IMR-90 (cell line): Measurements from ENCODE around the gene NSUN7. TPM values are rescaled to one million over a fixed set of nuclear protein-coding genes. Genes with fewer than 3 reads are reported as not detected.

Experiments
- ATAC-seq: fragments of 200-7000 bp; cut with Tn5 transposase; 2 replicates; pipeline ENCODE4 v1.9.1; 2020; ENCODE audit warnings: low read depth, mild to moderate bottlenecking, moderate library complexity
- BruUV-seq: library from RNA; stranded (reverse); fragments of 400-500 nt; replicated peaks from 2 replicates; lab custom pipeline; 2021; lab: Mats Ljungman, UMichigan
- CTCF ChIA-PET: fragments of 300-600 bp; formaldehyde crosslinking; extraction: SDS; loops from one replicate; lab custom pipeline; 2021; ENCODE audit warnings: antibody characterized with exemption; lab: Yijun Ruan, JAX
- POLR2A ChIA-PET: fragments of 300-600 bp; sonication (Branson Sonifier 250); formaldehyde crosslinking; loops from one replicate; lab custom pipeline; 2022; ENCODE audit warnings: antibody characterized with exemption; ENCODE audit not compliant: unreplicated experiment; lab: Charles Lee
- DNase-seq: peaks from one replicate; pipeline ENCODE4 v3.0.0; 2013
- H2AFZ ChIP-seq: replicated peaks from 2 replicates; pipeline ENCODE3; 2013; ENCODE audit warnings: low read length, mild to moderate bottlenecking; ENCODE audit not compliant: poor library complexity
- H2AK5ac ChIP-seq: 2 replicates; pipeline ENCODE4 v1.6.1; 2013; ENCODE audit warnings: low read depth, low read length, inconsistent platforms
- H2AK9ac ChIP-seq: replicated peaks from 2 replicates; pipeline ENCODE3; 2013; ENCODE audit warnings: mild to moderate bottlenecking, low read depth, low read length, moderate library complexity; ENCODE audit not compliant: poor library complexity
- H2BK120ac ChIP-seq: 2 replicates; pipeline ENCODE4 v1.6.1; 2013; ENCODE audit warnings: low read depth, low read length, inconsistent platforms
- H2BK15ac ChIP-seq: 3 replicates; pipeline ENCODE4 v1.6.1; 2013; ENCODE audit warnings: low read depth, low read length, inconsistent platforms
- H2BK20ac ChIP-seq: 2 replicates; pipeline ENCODE4 v1.6.1; 2013; ENCODE audit warnings: low read depth, mild to moderate bottlenecking, inconsistent platforms, low read length, moderate library complexity
- H2BK5ac ChIP-seq: 2 replicates; pipeline ENCODE4 v1.6.1; 2013; ENCODE audit warnings: mild to moderate bottlenecking, low read depth, low read length, inconsistent platforms; ENCODE audit not compliant: poor library complexity, severe bottlenecking
- H3K14ac ChIP-seq: replicated peaks from 2 replicates; pipeline ENCODE4 v1.6.1; 2013; ENCODE audit warnings: low read depth, low read length, inconsistent platforms
- H3K18ac ChIP-seq: 2 replicates; pipeline ENCODE4 v1.6.1; 2013; ENCODE audit warnings: low read depth, low read length, control low read depth
- H3K23ac ChIP-seq: 2 replicates; pipeline ENCODE4 v1.6.1; 2013; ENCODE audit warnings: low read depth, low read length, inconsistent platforms
- H3K27ac ChIP-seq: 2 replicates; pipeline ENCODE4 v1.5.1; 2013; ENCODE audit warnings: mild to moderate bottlenecking, control low read depth, low read length; ENCODE audit not compliant: insufficient read depth
- H3K27me3 ChIP-seq: 2 replicates; pipeline ENCODE4 v1.6.1; 2013; ENCODE audit warnings: low read length; ENCODE audit not compliant: control insufficient read depth, insufficient read depth
- H3K36me3 ChIP-seq: 2 replicates; pipeline ENCODE4 v1.6.1; 2013; ENCODE audit warnings: low read length, mixed read lengths; ENCODE audit not compliant: control insufficient read depth, insufficient read depth
- H3K4ac ChIP-seq: 2 replicates; pipeline ENCODE4 v1.6.1; 2013; ENCODE audit warnings: low read depth, low read length, inconsistent platforms
- H3K4me1 ChIP-seq: 2 replicates; pipeline ENCODE4 v1.6.1; 2013; ENCODE audit warnings: low read length, mixed read lengths; ENCODE audit not compliant: control insufficient read depth, insufficient read depth
- H3K4me2 ChIP-seq: 2 replicates; pipeline ENCODE4 v1.6.1; 2013; ENCODE audit warnings: low read depth, mild to moderate bottlenecking, control low read depth, low read length, moderate library complexity
- H3K4me3 ChIP-seq: 2 replicates; pipeline ENCODE4 v1.5.1; 2013; ENCODE audit warnings: low read depth, mild to moderate bottlenecking, control low read depth, low read length, moderate library complexity; ENCODE audit not compliant: insufficient read depth
- H3K56ac ChIP-seq: 2 replicates; pipeline ENCODE4 v1.6.1; 2013; ENCODE audit warnings: low read length, inconsistent platforms; ENCODE audit not compliant: insufficient read depth; ENCODE audit errors: extremely low read depth
- H3K79me1 ChIP-seq, 2 experiments: 2 replicates each; pipeline ENCODE4 v1.6.1; 2013; ENCODE audit warnings: low read length in 2 of 2, inconsistent platforms in 1 of 2, low read depth in 1 of 2
- H3K9ac ChIP-seq: 2 replicates; pipeline ENCODE4 v1.6.1; 2013; ENCODE audit warnings: low read depth, low read length, control low read depth
- H3K9me1 ChIP-seq: 2 replicates; pipeline ENCODE4 v1.6.1; 2013; ENCODE audit warnings: low read length, inconsistent platforms; ENCODE audit not compliant: insufficient read depth
- H3K9me3 ChIP-seq: 2 replicates; pipeline ENCODE4 v1.6.1; 2013; ENCODE audit warnings: low read length; ENCODE audit not compliant: control insufficient read depth, insufficient read depth
- H4K20me1 ChIP-seq: 2 replicates; pipeline ENCODE4 v1.6.1; 2013; ENCODE audit warnings: low read length, inconsistent platforms; ENCODE audit not compliant: insufficient read depth
- H4K5ac ChIP-seq: 2 replicates; pipeline ENCODE4 v1.6.1; 2013; ENCODE audit warnings: mild to moderate bottlenecking, low read depth, low read length, control low read depth
- H4K8ac ChIP-seq, 2 experiments: 2 replicates each; pipeline ENCODE4 v1.6.1; 2013; ENCODE audit warnings: low read depth in 2 of 2, low read length in 2 of 2, control low read depth in 1 of 2, inconsistent platforms in 1 of 2
- H4K91ac ChIP-seq: 2 replicates; pipeline ENCODE4 v1.6.1; 2013; ENCODE audit warnings: low read depth, low read length, inconsistent platforms; ENCODE audit not compliant: insufficient read depth
- BHLHE40 ChIP-seq: fragments of 150-350 bp; IDR thresholded peaks from 2 replicates; pipeline ENCODE4 v1.6.1; 2016; ENCODE audit warnings: mild to moderate bottlenecking, low read depth, low read length
- CEBPB ChIP-seq: IDR thresholded peaks from 2 replicates; pipeline ENCODE4 v1.6.1; 2012; ENCODE audit warnings: low read depth, low read length, improper control_type of control experiment
- CHD1 ChIP-seq: IDR thresholded peaks from 2 replicates; pipeline ENCODE4 v1.6.1; 2012; ENCODE audit warnings: low read depth, low read length, improper control_type of control experiment
- CTCF ChIP-seq: conservative IDR thresholded peaks from 2 replicates; pipeline ENCODE4 v1.5.1; 2012; ENCODE audit warnings: mild to moderate bottlenecking, low read depth, low read length, improper control_type of control experiment
- ELK1 ChIP-seq: fragments of 150-350 bp; IDR thresholded peaks from 2 replicates; pipeline ENCODE4 v1.6.1; 2016; ENCODE audit warnings: low read depth, mild to moderate bottlenecking, low read length, moderate library complexity, borderline replicate concordance
- FOS ChIP-seq: fragments of 150-350 bp; IDR thresholded peaks from 2 replicates; pipeline ENCODE4 v1.6.1; 2016; ENCODE audit warnings: low read depth, low read length
- MAFK ChIP-seq: IDR thresholded peaks from 2 replicates; pipeline ENCODE4 v1.6.1; 2012; ENCODE audit warnings: low read depth, low read length, improper control_type of control experiment
- MAZ ChIP-seq: IDR thresholded peaks from 2 replicates; pipeline ENCODE4 v1.6.1; 2012; ENCODE audit warnings: low read depth, mild to moderate bottlenecking, low read length, improper control_type of control experiment, moderate library complexity, borderline replicate concordance
- MXI1 ChIP-seq: IDR thresholded peaks from 2 replicates; pipeline ENCODE4 v1.6.1; 2012; ENCODE audit warnings: low read depth, mild to moderate bottlenecking, low read length, moderate library complexity, borderline replicate concordance
- NFE2L2 ChIP-seq: fragments of 150-350 bp; IDR thresholded peaks from 2 replicates; pipeline ENCODE4 v1.6.1; 2016; ENCODE audit warnings: low read depth, mild to moderate bottlenecking, low read length
- POLR2A ChIP-seq: IDR thresholded peaks from 2 replicates; pipeline ENCODE4 v1.6.1; 2012; ENCODE audit warnings: mild to moderate bottlenecking, low read depth, low read length
- RAD21 ChIP-seq: IDR thresholded peaks from 2 replicates; pipeline ENCODE4 v1.6.1; 2012; ENCODE audit warnings: low read length, improper control_type of control experiment
- RCOR1 ChIP-seq: IDR thresholded peaks from 2 replicates; pipeline ENCODE4 v1.6.1; 2012; ENCODE audit warnings: mild to moderate bottlenecking, low read length, improper control_type of control experiment; ENCODE audit not compliant: insufficient replicate concordance
- RFX5 ChIP-seq: IDR thresholded peaks from 2 replicates; pipeline ENCODE4 v1.8.0; 2012; ENCODE audit warnings: low read depth, mild to moderate bottlenecking, low read length, moderate library complexity
- SMC3 ChIP-seq: fragments of 150-350 bp; IDR thresholded peaks from 2 replicates; pipeline ENCODE4 v1.6.1; 2016; ENCODE audit warnings: low read depth, mild to moderate bottlenecking, antibody characterized with exemption, low read length, moderate library complexity
- USF2 ChIP-seq: fragments of 150-350 bp; IDR thresholded peaks from 2 replicates; pipeline ENCODE4 v1.6.1; 2017; ENCODE audit warnings: mild to moderate bottlenecking, antibody characterized with exemption, low read length, low read depth
- WGBS, 2 experiments: methylation state at CpG; one replicate each; pipeline versions ENCODE4 v1.1.5 to v1.1.7; 2013; ENCODE audit warnings: missing lambda C conversion rate in 2 of 2; ENCODE audit not compliant: insufficient read length in 1 of 2; ENCODE audit errors: extremely low coverage in 2 of 2; 5-methylcytosine and 5-hydroxymethylcytosine counted together
- dilution Hi-C: fragments of 300-500 bp; cut with HindIII; formaldehyde crosslinking; loops from one replicate; pipeline ENCODE4 v1.14.3; 2018; ENCODE audit warnings: low sequenced_read_pairs; ENCODE audit not compliant: unreplicated experiment
- in situ Hi-C: fragments of 300-500 bp; cut with MboI; formaldehyde crosslinking; loops from 3 replicates; pipeline ENCODE4 v1.14.3; 2019; ENCODE audit warnings: low sequenced_read_pairs, inconsistent platforms, mixed read lengths
- intact Hi-C: fragments of 100-400 bp; cut with micrococcal nuclease; formaldehyde crosslinking; loops from 2 replicates; pipeline ENCODE4 v1.10.0; 2022
- polyA plus RNA-seq, 3 experiments: library from polyadenylated mRNA; depleted of rRNA; stranded (reverse); fragments of >200 nt; gene quantifications; 2 replicates each; pipeline ENCODE4 v1.2.3, GENCODE V29; 2012; ENCODE audit warnings: low replicate concordance in 1 of 3
- total RNA-seq: library from RNA; depleted of rRNA; stranded (reverse); fragments of >200 nt; gene quantifications from 2 replicates; pipeline ENCODE4 v1.2.3, GENCODE V29; 2012

Gene NSUN7
- total and polyA plus RNA-seq, 2 of the 4 experiments (the other 2 are of a cell fraction) = not detected

GRCh38 chr4:40720916-40721315 is 28.8 kb upstream of the NSUN7 start:
- no peak overlapping the region for H3K18ac ChIP-seq
- no CpG with 5 or more reads among the region's 3 CpGs for WGBS, 2 experiments
- H2AK9ac ChIP-seq = no peak overlapping the region
- H3K4ac ChIP-seq = no peak overlapping the region
- no peak overlapping the region for H3K27ac ChIP-seq
- no peak overlapping the region for H2BK20ac ChIP-seq
- in situ Hi-C loops = loop anchor here (25.0 kb wide), 1 partner anchor 91 kb away; no protein-coding TSS in a partner anchor
- TF ChIP-seq POLR2A (no peak), MAFK (no peak), MAZ (no peak), SMC3 (no peak), USF2 (no peak), NFE2L2 (no peak), BHLHE40 (no peak), RFX5 (no peak), CEBPB (no peak), ELK1 (no peak), FOS (no peak), CTCF (no peak), RCOR1 (no peak), MXI1 (no peak), RAD21 (no peak), CHD1 (no peak)
- DNase-seq = no peak
- H4K5ac ChIP-seq = no peak overlapping the region
- no peak overlapping the region for H3K4me2 ChIP-seq
- no peak overlapping the region for H2BK5ac ChIP-seq
- BruUV-seq = no TSS peak
- H2AFZ ChIP-seq = no peak overlapping the region
- no peak overlapping the region for H2BK15ac ChIP-seq
- no peak overlapping the region for H2BK120ac ChIP-seq
- POLR2A ChIA-PET = no interaction called here
- peaks cover 3% of the 10 kb centered on the region; the same call in 1 of the 2 replicates for H3K27me3 ChIP-seq
- H4K20me1 ChIP-seq = no peaks in the 10 kb centered on the region
- H3K4me1 ChIP-seq = peaks cover 2% of the 10 kb centered on the region; the same call in 1 of the 2 replicates
- no peaks in the 10 kb centered on the region for H3K79me1 ChIP-seq
- no peak overlapping the region for H3K9ac ChIP-seq
- ATAC-seq = no peak
- dilution Hi-C loops = no loop called here
- no peak overlapping the region for H3K4me3 ChIP-seq
- no peak overlapping the region for H3K14ac ChIP-seq
- intact Hi-C loops = no loop called here
- no peak overlapping the region for H4K8ac ChIP-seq
- CTCF ChIA-PET = no interaction called here
- no peaks in the 10 kb centered on the region for H3K9me1 ChIP-seq
- H4K91ac ChIP-seq = no peak overlapping the region
- no peak overlapping the region for H2AK5ac ChIP-seq
- H3K36me3 ChIP-seq = no peaks in the 10 kb centered on the region
- no peaks in the 10 kb centered on the region for H3K9me3 ChIP-seq
- no peak overlapping the region for H3K23ac ChIP-seq
- H3K56ac ChIP-seq = no peak overlapping the region
